Type B pancreatic cell (in vitro differentiated cells): Measurements from ENCODE around the gene SIRPA. TPM values are rescaled to one million over a fixed set of nuclear protein-coding genes. Genes with fewer than 3 reads are reported as not detected.

Source experiments
- DNase-seq: peaks from one replicate; pipeline ENCODE4 v3.0.0; 2021; ENCODE audit warnings: mixed read lengths; ENCODE audit not compliant: unreplicated experiment; ENCODE audit errors: extremely low spot score
- H3K27ac Mint-ChIP-seq: 2 replicates; pipeline ENCODE4 v1.8.0; 2021; ENCODE audit warnings: mild to moderate bottlenecking, mixed read lengths
- H3K27me3 Mint-ChIP-seq: 2 replicates; pipeline ENCODE4 v1.8.0; 2021; ENCODE audit warnings: mixed read lengths
- H3K36me3 Mint-ChIP-seq: 2 replicates; pipeline ENCODE4 v1.8.0; 2021; ENCODE audit warnings: mixed read lengths
- H3K4me1 Mint-ChIP-seq: one replicate; pipeline ENCODE4 v1.8.0; 2021; ENCODE audit warnings: mixed read lengths; ENCODE audit not compliant: unreplicated experiment
- H3K4me3 Mint-ChIP-seq: 2 replicates; pipeline ENCODE4 v1.8.0; 2021; ENCODE audit warnings: mild to moderate bottlenecking, mixed read lengths
- H3K9me3 Mint-ChIP-seq: 2 replicates; pipeline ENCODE4 v1.8.0; 2021; ENCODE audit warnings: mixed read lengths
- total RNA-seq: library from RNA; stranded (reverse); gene quantifications from 2 replicates; pipeline ENCODE4 v1.2.1, GENCODE V29; 2021; ENCODE audit warnings: low replicate concordance
- TF ChIP-seq, protein P1 (sequence below): fragments of 200-600 bp; sonication (generic); conservative IDR thresholded peaks from 2 replicates; pipeline ENCODE4 v1.5.0; 2021; ENCODE audit warnings: antibody characterized with exemption, mild to moderate bottlenecking

The SIRPA gene
- total RNA-seq, 1 donor from 2014 or later, result 12.3 TPM

DNA sequence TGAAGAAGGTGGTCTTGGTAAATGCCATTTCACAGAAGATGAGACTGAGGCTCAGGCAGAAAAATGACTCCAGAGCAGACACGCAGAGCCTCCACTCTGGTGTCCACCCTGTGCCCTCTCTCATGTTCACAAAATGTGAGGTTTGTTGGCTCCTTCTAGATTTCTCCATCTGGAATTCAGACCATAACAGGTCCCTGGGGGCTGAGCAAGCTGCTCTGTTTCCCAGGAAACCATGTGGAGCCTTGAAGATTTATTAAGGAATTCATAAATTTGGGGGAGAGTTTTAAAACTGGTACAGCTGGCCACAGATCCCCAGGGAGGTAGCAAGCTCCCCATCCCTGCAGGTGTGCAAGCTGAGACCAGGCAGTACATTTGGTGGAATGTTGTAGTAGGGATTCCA, 38.8 kb upstream of the SIRPA start:
- no peaks in the 10 kb centered on the region for H3K36me3 Mint-ChIP-seq
- DNase-seq, result no peak
- peaks cover 14% of the 10 kb centered on the region for H3K4me1 Mint-ChIP-seq
- no peak overlapping the region for H3K27ac Mint-ChIP-seq
- no peaks in the 10 kb centered on the region for H3K9me3 Mint-ChIP-seq
- TF ChIP-seq, protein P1, sequence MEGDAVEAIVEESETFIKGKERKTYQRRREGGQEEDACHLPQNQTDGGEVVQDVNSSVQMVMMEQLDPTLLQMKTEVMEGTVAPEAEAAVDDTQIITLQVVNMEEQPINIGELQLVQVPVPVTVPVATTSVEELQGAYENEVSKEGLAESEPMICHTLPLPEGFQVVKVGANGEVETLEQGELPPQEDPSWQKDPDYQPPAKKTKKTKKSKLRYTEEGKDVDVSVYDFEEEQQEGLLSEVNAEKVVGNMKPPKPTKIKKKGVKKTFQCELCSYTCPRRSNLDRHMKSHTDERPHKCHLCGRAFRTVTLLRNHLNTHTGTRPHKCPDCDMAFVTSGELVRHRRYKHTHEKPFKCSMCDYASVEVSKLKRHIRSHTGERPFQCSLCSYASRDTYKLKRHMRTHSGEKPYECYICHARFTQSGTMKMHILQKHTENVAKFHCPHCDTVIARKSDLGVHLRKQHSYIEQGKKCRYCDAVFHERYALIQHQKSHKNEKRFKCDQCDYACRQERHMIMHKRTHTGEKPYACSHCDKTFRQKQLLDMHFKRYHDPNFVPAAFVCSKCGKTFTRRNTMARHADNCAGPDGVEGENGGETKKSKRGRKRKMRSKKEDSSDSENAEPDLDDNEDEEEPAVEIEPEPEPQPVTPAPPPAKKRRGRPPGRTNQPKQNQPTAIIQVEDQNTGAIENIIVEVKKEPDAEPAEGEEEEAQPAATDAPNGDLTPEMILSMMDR, result no peak
- H3K4me3 Mint-ChIP-seq, result no peak overlapping the region
- H3K27me3 Mint-ChIP-seq, result peaks cover 21% of the 10 kb centered on the region

DNA sequence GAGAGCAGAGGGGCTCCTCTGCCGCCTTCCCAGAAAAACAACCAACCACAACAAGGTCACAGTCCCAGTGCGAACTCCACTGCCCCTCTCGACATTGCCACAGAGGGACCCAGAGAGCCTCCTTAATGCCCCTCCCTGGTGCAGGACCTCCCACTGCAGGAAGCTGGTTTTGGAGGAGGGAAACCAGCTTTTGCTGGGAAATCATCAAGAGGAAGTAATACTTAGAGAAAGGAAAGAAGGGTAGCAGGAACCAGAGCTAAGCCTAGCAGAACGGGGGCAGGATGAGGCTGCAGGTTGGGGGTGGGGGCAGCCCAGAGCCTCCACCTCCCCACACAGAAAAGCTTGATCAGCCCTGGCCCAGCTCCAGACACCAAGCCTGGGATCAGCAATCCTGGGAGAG, 37.7 kb upstream of the SIRPA start:
- H3K36me3 Mint-ChIP-seq, result no peaks in the 10 kb centered on the region
- H3K27ac Mint-ChIP-seq, result no peak overlapping the region
- DNase-seq, result no peak
- peaks cover 17% of the 10 kb centered on the region for H3K4me1 Mint-ChIP-seq
- no peaks in the 10 kb centered on the region for H3K9me3 Mint-ChIP-seq
- peaks cover 25% of the 10 kb centered on the region for H3K27me3 Mint-ChIP-seq
- TF ChIP-seq, protein P1, result no peak
- H3K4me3 Mint-ChIP-seq, result no peak overlapping the region

DNA sequence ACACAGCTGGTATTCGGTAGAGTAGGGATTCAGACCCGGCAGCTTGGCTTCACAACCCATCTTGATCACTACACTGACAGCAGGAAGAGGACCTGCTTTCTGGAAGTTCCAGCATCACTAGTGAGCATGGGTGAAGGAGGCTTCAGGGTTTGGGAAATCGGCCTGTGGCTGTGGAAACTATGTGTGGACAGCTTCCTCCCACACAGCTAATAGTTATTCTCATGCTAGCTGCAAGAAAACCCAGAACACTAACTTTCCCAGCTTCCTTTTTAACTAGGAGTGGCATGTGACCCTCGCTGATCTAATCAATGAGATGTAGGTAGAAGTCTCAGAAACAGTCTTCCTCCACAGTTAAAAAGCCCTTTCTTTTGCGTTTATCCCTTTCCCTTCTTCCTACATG, 36.3 kb upstream of the SIRPA start:
- no peak for DNase-seq
- H3K36me3 Mint-ChIP-seq, result no peaks in the 10 kb centered on the region
- peaks cover 17% of the 10 kb centered on the region for H3K4me1 Mint-ChIP-seq
- TF ChIP-seq, protein P1, result no peak
- H3K27me3 Mint-ChIP-seq, result peaks cover 28% of the 10 kb centered on the region
- no peak overlapping the region for H3K4me3 Mint-ChIP-seq
- no peak overlapping the region for H3K27ac Mint-ChIP-seq
- no peaks in the 10 kb centered on the region for H3K9me3 Mint-ChIP-seq

DNA sequence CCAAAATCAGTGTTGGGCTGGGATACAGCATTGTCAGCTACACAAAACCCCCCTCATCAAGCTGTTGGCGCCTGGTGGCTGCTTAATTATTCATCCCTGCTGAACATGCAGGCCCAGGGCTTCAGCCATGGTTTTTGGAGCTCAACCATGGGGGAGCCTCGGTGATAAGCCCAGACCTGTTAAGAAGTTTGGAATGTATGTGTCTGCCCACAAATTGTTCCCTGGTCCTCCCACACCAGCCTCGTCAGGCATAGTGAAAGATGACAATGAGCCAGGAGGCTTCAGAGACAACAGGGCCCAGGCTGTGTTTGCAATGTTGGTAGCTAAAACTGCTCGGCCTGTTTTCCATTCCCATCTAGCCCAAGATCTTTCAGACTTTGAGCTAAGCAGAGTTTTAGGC, 34.8 kb upstream of the SIRPA start:
- Mint-ChIP-seq H3K27me3 (peaks cover 25% of the 10 kb centered on the region), H3K27ac (no peak overlapping the region), H3K36me3 (no peaks in the 10 kb centered on the region), H3K4me3 (no peak overlapping the region), H3K9me3 (no peaks in the 10 kb centered on the region), H3K4me1 (peaks cover 7% of the 10 kb centered on the region)
- TF ChIP-seq, protein P1, result no peak
- DNase-seq, result no peak

DNA sequence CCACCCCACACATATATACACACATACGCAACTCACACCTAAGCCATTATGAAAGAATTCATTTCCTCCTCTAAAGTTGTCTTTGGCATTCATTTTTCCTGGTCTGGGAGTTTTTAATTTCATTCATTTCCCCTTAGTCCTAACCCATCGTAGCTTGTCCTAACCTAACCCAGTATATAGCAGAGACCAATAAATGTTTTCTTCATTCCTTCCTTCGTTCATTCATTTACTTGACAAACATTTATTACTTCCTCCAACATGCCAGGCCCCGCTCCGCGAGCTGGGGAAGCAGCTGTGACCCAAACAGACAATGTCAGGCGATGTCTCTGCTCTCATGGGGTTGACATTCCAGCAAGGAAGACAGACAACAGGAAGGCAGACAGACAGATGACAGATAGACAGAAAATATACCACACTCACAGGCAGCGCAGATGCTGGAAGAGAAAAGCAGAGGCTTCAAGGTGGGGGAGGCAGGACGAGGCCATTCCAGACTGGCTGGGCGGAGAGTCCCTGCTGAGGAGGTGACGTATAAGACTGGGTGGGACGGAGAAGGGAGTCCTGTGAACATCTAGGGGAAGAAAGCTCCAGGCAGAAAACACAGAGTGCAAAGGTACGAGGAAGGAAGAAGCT, 33.7 kb upstream of the SIRPA start:
- TF ChIP-seq, protein P1, result no peak
- no peak for DNase-seq
- H3K4me1 Mint-ChIP-seq, result peaks cover 7% of the 10 kb centered on the region
- H3K27me3 Mint-ChIP-seq, result peaks cover 21% of the 10 kb centered on the region
- H3K36me3 Mint-ChIP-seq, result no peaks in the 10 kb centered on the region
- peak overlapping the region; percentile 76 for H3K27ac Mint-ChIP-seq
- no peak overlapping the region for H3K4me3 Mint-ChIP-seq
- H3K9me3 Mint-ChIP-seq, result no peaks in the 10 kb centered on the region
